ENCODE results near the gene POLDIP2. TPM values are rescaled to one million over a fixed set of nuclear protein-coding genes. Genes with fewer than 3 reads are reported as not detected.

Gene POLDIP2
- total RNA-seq, 2 donors from 2014 or later: 74.9 to 122 TPM

DNA sequence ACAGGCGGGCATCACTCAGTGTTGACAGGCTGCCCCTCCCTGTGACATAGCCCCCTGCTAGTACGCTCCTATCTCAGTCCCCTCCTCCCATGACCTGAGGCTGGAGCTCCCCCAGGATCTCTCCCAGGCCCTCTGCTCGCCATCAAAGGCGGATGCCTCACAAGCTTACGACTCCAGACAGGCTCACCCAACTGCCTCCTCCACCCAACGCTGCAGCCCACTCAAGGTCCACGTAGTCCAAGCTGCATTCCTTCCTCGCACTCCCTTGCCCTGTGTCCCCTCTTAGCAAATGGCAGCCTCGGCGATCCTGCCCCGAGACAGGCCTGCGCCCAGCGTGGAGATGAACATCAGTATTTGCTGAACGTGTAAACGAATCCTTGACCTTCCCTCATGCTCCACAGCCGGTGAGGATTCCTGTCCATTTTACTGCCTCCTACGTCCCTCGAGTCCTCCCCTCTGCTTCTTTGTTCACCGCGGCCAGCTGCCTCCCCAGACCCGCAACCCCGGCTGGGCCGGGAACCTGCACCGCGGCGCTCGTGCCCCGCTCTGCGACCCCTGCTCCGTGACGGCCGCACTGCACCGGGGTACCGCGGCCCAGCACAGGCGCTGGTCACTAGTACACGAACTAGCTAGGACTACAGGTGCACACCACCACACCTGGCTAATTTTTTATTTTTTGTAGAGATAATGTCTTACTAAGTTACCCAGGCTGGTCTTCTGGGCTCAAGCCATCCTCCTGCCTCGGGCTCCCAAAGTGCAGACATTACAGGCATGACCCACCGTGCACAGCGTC is 39.2 kb downstream of the POLDIP2 start:
- Mint-ChIP-seq H3K36me3 (no peaks in the 10 kb centered on the region), H3K27me3 (no peaks in the 10 kb centered on the region), H3K4me1 (ENCODE audit: low read depth in 2 of 2) (peaks cover 31 to 41% of the 10 kb centered on the region in 2 donors), H3K4me3 (peak overlapping the region; percentile 95), H3K9me3 (no peaks in the 10 kb centered on the region), H3K27ac (peak overlapping the region; percentile 76 to 92)
- DNase-seq (ENCODE audit: low spot score): no peak
- ATAC-seq: peak; percentile 5

DNA sequence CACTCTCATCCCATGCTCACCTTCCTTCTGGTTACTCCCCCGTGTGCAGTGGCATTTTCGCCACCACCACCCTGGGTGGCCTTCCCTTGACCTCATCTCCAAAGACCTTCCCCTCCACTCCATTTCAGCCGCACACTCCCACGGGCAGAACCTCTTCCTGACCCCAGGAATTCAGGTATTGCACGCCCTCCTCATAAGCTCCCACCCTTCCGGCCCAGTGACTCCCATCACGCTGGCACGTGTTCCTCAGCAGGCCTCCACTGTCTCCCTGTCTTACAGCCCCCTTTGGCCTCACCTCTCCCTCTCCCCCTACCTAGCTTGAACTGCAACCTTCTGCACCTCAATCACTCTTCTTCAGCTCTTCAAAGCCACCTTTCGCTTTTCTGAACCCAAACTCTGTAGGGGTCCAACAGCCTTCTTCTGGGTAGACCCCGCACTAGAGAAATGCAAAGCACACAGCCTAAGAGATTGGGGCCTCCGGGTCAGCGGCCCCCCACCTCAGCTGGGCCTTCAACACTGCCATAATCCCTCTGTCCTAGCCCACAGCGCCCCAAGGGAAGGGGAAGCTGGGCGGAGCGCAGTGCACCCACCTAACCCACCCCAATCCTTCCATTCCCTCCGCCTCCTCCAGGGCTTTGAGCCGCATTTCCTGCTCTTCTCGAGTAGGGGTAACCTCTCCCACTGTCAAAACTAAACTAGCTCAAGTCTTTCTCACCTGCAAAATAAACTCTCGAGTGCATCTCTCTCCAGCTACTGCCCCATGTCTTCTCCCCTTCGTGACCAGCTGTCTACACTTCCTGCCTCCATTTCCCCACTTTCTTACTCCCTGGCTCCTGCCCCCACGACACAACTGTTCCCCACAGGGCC is 40.0 kb downstream of the POLDIP2 start:
- peak overlapping the region; percentile 95 for H3K4me3 Mint-ChIP-seq
- DNase-seq (ENCODE audit: low spot score) (no peak), ATAC-seq (no peak)
- H3K4me1 Mint-ChIP-seq (ENCODE audit: low read depth in 2 of 2): peaks cover 31 to 41% of the 10 kb centered on the region in 2 donors
- no peaks in the 10 kb centered on the region for H3K36me3 Mint-ChIP-seq
- no peaks in the 10 kb centered on the region for H3K9me3 Mint-ChIP-seq
- H3K27me3 Mint-ChIP-seq: no peaks in the 10 kb centered on the region
- H3K27ac Mint-ChIP-seq: peak overlapping the region in 1 of 2 donors; percentile 92

DNA sequence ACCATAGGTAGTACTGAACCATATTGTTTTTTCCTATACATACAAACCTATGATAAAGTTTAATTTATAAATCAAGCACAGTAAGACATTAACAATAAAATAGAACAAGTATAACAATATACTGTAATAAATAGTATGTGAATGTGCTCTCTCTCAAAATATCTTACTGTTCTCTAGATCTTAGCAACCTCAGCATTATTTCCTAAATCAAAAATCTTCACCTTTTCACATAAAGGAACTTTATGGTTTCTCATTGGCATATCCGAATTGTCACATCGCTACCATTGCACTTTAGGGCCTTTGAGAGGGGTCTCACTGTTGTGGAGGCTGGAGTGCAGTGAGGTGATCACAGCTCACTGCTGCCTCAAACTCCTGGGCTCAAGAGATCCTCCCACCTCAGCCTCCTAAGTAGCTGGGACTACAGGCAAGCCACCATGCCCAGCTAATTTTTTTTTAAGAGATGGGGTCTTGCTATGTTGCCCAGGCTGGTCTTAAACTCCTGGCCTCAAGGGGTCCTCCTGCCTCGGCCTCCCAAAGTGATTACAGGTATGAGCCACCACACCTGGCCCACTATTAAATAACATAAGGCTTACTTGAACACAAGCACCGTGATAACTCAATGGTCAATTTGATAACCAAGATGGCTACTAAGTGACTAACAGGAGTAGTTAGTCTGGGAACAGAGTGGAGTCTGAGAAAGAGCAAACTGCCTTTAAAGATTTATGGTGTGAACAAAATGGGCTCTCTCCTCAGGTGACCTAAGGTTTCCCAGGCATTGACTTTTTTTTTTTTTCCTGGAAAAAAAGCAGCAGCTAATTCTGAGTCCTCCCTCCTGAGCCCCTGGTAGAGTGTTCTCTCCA is 41.3 kb downstream of the POLDIP2 start:
- Mint-ChIP-seq H3K36me3 (no peaks in the 10 kb centered on the region), H3K4me3 (peak overlapping the region; percentile 95)

DNA sequence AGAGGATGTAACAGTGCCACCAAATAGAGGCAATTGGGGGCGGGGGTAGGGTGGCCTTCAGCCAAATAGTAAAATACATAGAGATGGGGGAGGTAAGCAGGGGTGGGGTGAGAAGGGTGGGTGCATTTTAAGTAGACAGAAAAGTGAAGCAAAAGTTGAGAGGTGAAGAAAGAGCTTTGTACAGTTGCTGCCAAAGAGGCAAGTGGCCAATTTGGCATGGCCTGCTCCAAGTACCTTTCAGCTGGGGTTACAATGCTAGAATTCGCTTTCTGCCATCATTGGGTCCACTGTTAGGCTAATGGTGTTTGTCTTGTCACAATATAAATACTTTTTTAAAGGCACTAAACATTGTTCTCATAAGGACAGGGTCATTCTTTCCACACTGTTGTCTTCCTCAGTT is 43.5 kb downstream of the POLDIP2 start:
- no peaks in the 10 kb centered on the region for H3K27me3 Mint-ChIP-seq
- H3K36me3 Mint-ChIP-seq: no peaks in the 10 kb centered on the region
- peaks cover 12 to 20% of the 10 kb centered on the region in 2 donors for H3K4me1 Mint-ChIP-seq (ENCODE audit: low read depth in 2 of 2)
- no peak overlapping the region for H3K4me3 Mint-ChIP-seq
- no peaks in the 10 kb centered on the region for H3K9me3 Mint-ChIP-seq
- ATAC-seq (no peak), DNase-seq (ENCODE audit: low spot score) (no peak)
- no peak overlapping the region for H3K27ac Mint-ChIP-seq

More for the DNA sequence above, 41.3 kb downstream of the POLDIP2 start:
- H3K27ac Mint-ChIP-seq: no peak overlapping the region
- H3K9me3 Mint-ChIP-seq: no peaks in the 10 kb centered on the region
- H3K4me1 Mint-ChIP-seq (ENCODE audit: low read depth in 2 of 2): peaks cover 27 to 38% of the 10 kb centered on the region in 2 donors
- ATAC-seq: no peak
- DNase-seq (ENCODE audit: low spot score): no peak
- H3K27me3 Mint-ChIP-seq: no peaks in the 10 kb centered on the region

DNA sequence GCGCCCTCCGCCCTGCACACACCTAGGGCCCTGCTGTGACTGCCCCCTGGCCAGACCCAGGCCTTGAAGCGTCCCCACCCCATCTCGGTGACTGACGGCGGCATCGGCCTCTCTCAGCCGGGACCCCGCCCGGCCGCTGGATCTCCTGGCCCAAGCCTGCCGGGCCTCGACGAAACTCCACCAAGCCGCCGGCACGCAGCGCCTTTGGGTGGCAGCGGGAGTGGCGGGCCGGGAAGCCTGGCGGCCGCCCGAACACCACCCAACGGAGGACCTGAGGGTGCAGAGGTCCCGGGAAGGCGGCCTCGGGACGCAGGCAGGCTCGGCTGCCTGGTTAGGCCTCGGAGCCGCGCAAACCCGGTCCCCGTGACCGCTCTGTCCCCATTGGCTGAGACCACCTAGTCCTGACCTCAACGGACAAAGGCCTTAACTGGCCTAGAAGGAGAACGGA is 50.3 kb downstream of the POLDIP2 start:
- Mint-ChIP-seq H3K27me3 (peaks cover 13% of the 10 kb centered on the region in 2 donors), H3K4me3 (no peak overlapping the region), H3K27ac (no peak overlapping the region), H3K4me1 (ENCODE audit: low read depth in 2 of 2) (no peaks in the 10 kb centered on the region), H3K36me3 (no peaks in the 10 kb centered on the region), H3K9me3 (no peaks in the 10 kb centered on the region)
- no peak for ATAC-seq
- no peak for DNase-seq (ENCODE audit: low spot score)

DNA sequence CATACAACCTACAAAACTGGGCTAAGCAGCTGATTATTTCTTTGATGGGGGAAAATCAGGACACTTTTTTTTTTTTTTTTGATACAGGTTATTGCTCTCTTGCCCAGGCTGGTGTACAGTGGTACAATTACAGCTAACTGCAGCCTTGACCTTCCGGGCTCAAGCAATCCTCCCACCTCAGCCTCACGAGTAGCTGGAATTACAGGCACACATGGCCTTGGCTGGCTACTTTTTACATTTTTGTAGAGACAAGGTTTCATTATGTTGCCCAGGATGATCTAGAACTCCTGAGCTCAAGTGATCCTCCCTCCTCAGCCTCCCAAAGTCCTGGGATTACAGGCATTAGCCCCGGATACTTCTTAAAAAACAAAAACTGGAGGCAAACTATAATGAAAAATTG is 58.9 kb downstream of the POLDIP2 start:
- no peaks in the 10 kb centered on the region for H3K9me3 Mint-ChIP-seq
- ATAC-seq: no peak
- no peaks in the 10 kb centered on the region for H3K4me1 Mint-ChIP-seq (ENCODE audit: low read depth in 2 of 2)
- no peak overlapping the region for H3K4me3 Mint-ChIP-seq
- H3K27me3 Mint-ChIP-seq: peaks cover 13 to 22% of the 10 kb centered on the region in 2 donors
- DNase-seq (ENCODE audit: low spot score): no peak
- no peaks in the 10 kb centered on the region for H3K36me3 Mint-ChIP-seq
- no peak overlapping the region for H3K27ac Mint-ChIP-seq

Other genes starting within 250 kb of the POLDIP2 start
- 10 to 100 TPM; 30.7 to 60.4 TPM for gene TMEM97, start 38.3 kb downstream of the POLDIP2 start, total RNA-seq
- 10 to 100 TPM; 17.7 to 18.2 TPM for gene IFT20, start 22.1 kb downstream of the POLDIP2 start, total RNA-seq
- gene TNFAIP1, start 21.8 kb downstream of the POLDIP2 start, total RNA-seq: 10 to 100 TPM; 20.4 to 24.9 TPM
- gene SEBOX, start 7.7 kb upstream of the POLDIP2 start, total RNA-seq: not detected
- gene VTN, start 12.8 kb upstream of the POLDIP2 start, total RNA-seq: 1 to 10 TPM in 1 of 2 donors, under 1 TPM in 1; 0.52 to 1.3 TPM
- 10 to 100 TPM; 29.4 to 46.2 TPM for gene SARM1, start 14.2 kb upstream of the POLDIP2 start, total RNA-seq
- gene SLC46A1, start 48.7 kb upstream of the POLDIP2 start, total RNA-seq: 1 to 10 TPM; 3.2 to 8.1 TPM
- gene SLC13A2, start 116.1 kb upstream of the POLDIP2 start, total RNA-seq: not detected
- not detected for gene FOXN1, start 148.8 kb upstream of the POLDIP2 start, total RNA-seq
- 100 to 1,000 TPM; 104 to 135 TPM for gene UNC119, start 195.1 kb upstream of the POLDIP2 start, total RNA-seq
- gene PIGS, start 214.0 kb upstream of the POLDIP2 start, total RNA-seq: 10 to 100 TPM; 74.9 to 93.2 TPM
- 100 to 1,000 TPM in 1 of 2 donors, 10 to 100 TPM in 1; 36.8 to 164 TPM for gene ALDOC, start 219.4 kb upstream of the POLDIP2 start, total RNA-seq
- 100 to 1,000 TPM in 1 of 2 donors, 10 to 100 TPM in 1; 80.7 to 198 TPM for gene SPAG5, start 241.5 kb upstream of the POLDIP2 start, total RNA-seq